ENCODE results near the gene METTL22. TPM values are rescaled to one million over a fixed set of nuclear protein-coding genes. Genes with fewer than 3 reads are reported as not detected.

The METTL22 gene
- total and polyA plus RNA-seq, 2 donors (not counting 3 experiments of a cell fraction or from before 2014, with no cell fraction given), result 42.0 to 52.6 TPM

GRCh38 chr16:8596581-8596980, 24.9 kb upstream of the METTL22 start:
- ChIA-PET CTCF (no interaction called here), POLR2A (no interaction called here)
- Histone ChIP-seq H3K9ac (replicated peaks; ENCODE audit: extremely low read depth, insufficient read depth, low read length) (no peak overlapping the region), H3K4me1 (ENCODE audit: control insufficient read depth, extremely low read depth, insufficient read depth, low read length) (no peaks in the 10 kb centered on the region), H3K79me2 (ENCODE audit: control insufficient read depth, insufficient read depth, low read length) (no peaks in the 10 kb centered on the region), H3K27me3 (ENCODE audit: control insufficient read depth in 2 of 2, insufficient read depth in 2 of 2, low read length in 2 of 2) (no peaks in the 10 kb centered on the region), H3K9me1 (replicated peaks; ENCODE audit: control insufficient read depth, extremely low read depth, insufficient read depth, low read length) (no peaks in the 10 kb centered on the region), H4K20me1 (replicated peaks; ENCODE audit: control insufficient read depth, extremely low read depth, insufficient read depth, low read length) (no peaks in the 10 kb centered on the region), H3K27ac (ENCODE audit: insufficient read depth, low read depth, low read length) (no peak overlapping the region), H3K9me3 (replicated peaks; ENCODE audit: control insufficient read depth, insufficient read depth, low read length) (no peaks in the 10 kb centered on the region), H3K4me3 (replicated peaks in 1 of 3; ENCODE audit: insufficient read depth in 1 of 3, low read depth in 1 of 3, low read length in 3 of 3) (no peak overlapping the region), H3K36me3 (ENCODE audit: control insufficient read depth in 2 of 2, extremely low read depth in 1 of 2, insufficient read depth in 2 of 2, low read length in 2 of 2) (no peaks in the 10 kb centered on the region), H3K4me2 (ENCODE audit: insufficient read depth, low read length) (no peak overlapping the region), H2AFZ (ENCODE audit: low read depth, low read length) (no peak overlapping the region)
- no peak for DNase-seq (ENCODE audit: low read depth, low spot score)
- TF ChIP-seq EZH2 (IDR thresholded peaks at IDR 0.05; ENCODE audit: borderline replicate concordance, low read depth, low read length, severe bottlenecking), result no peak
- no peak for TF ChIP-seq MAX (IDR thresholded peaks at IDR 0.05; ENCODE audit: insufficient read depth, insufficient read length)
- TF ChIP-seq POLR2AphosphoS5 (IDR thresholded peaks at IDR 0.05; ENCODE audit: insufficient read depth, low read depth, low read length), result no peak
- TF ChIP-seq GATA2 (IDR thresholded peaks at IDR 0.05; ENCODE audit: insufficient read depth, insufficient read length, low read depth, low read length), result no peak
- TF ChIP-seq CTCF (IDR thresholded peaks at IDR 0.05; ENCODE audit: extremely low read depth in 1 of 2, insufficient read depth in 1 of 2, low read depth in 1 of 2, low read length in 2 of 2), result no peak
- TF ChIP-seq POLR2A (IDR thresholded peaks at IDR 0.05; ENCODE audit: low read depth, low read length), result no peak
- TF ChIP-seq JUN (IDR thresholded peaks at IDR 0.05; ENCODE audit: borderline replicate concordance, insufficient read depth, insufficient read length, low read depth), result no peak
- no peak for FAIRE-seq
- dilution Hi-C loops (cut with MboI; ENCODE audit: extremely low pct_ligation_motif_present, low sequenced_read_pairs) (no loop called here), intact Hi-C loops (cut with micrococcal nuclease) (no loop called here)
- no TSS peak for BruUV-seq (replicated peaks)
